Measurements from ENCODE around the gene CRYAB. TPM values are rescaled to one million over a fixed set of nuclear protein-coding genes. Genes with fewer than 3 reads are reported as not detected.

The CRYAB gene, protein sequence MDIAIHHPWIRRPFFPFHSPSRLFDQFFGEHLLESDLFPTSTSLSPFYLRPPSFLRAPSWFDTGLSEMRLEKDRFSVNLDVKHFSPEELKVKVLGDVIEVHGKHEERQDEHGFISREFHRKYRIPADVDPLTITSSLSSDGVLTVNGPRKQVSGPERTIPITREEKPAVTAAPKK
- total RNA-seq (2014; rRNA removed; shearing (Covaris generic)): not detected in 2 replicates

GRCh38 chr11:111911563-111912401 is at the start of gene CRYAB:
Gene CRYAB (minus strand): TSS chr11:111911770. CDS start chr11:111911724, 46 bp downstream.
- DNase-seq (ENCODE audit: low read depth): no peak

DNA sequence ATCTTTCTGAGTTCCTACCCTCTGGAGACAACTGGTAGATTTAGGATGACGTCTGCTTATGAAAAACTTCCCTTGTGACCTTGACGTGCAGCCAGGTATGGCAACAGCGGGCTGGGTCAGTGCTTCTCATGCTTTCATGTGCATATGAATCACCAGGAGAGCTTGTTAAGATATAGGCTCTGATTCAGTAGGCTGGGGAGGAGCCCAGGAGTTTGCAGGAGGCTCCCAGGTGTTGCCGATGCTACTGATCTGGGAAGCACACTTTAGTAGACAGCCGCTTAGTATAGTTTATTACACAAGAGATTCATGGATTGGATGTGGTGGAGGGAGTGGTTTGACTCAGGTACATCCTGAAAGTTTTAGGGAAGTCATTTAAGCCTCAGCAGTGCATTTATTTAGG is 49.3 kb upstream of the CRYAB start:
- no peak for DNase-seq (ENCODE audit: low read depth)

GRCh38 chr11:111957663-111958444 is 46.3 kb upstream of the CRYAB start:
- DNase-seq (ENCODE audit: low read depth): no peak

DNA sequence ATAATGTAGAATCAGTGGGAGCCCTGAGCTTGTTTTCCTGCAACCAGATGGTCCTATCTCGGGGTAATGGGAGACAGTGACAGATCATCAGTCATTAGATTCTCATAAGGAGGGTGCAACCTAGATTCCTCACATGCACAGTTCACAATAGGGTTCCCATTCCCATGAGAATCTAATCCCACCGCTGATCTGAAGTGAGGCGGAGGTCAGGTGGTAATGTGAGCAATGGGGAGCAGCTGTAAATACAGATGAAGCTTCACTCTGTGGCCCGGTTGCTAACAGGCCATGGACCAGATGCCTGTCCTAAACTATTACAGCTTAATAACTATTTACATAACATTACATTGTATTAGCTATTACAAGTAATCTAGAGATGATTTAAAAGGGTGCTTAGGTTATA is 42.6 kb upstream of the CRYAB start:
- no peak for DNase-seq (ENCODE audit: low read depth)

- no peak for DNase-seq (ENCODE audit: low read depth)
Measured at GRCh38 chr11:111951565-111951964, 40.0 kb upstream of the CRYAB start.

- DNase-seq (ENCODE audit: low read depth): no peak
Measured at GRCh38 chr11:111949519-111950426, 38.2 kb upstream of the CRYAB start.

GRCh38 chr11:111947143-111947542 is 35.6 kb upstream of the CRYAB start:
- no peak for DNase-seq (ENCODE audit: low read depth)

GRCh38 chr11:111946499-111946898 is 34.9 kb upstream of the CRYAB start:
- DNase-seq (ENCODE audit: low read depth): no peak

- DNase-seq (ENCODE audit: low read depth): peak; percentile 36
Measured at GRCh38 chr11:111945198-111945597, 33.6 kb upstream of the CRYAB start.

- DNase-seq (ENCODE audit: low read depth): peak; percentile 77
Measured at GRCh38 chr11:111944651-111945051, 33.1 kb upstream of the CRYAB start.

GRCh38 chr11:111944139-111944538 is 32.6 kb upstream of the CRYAB start:
- peak; percentile 45 for DNase-seq (ENCODE audit: low read depth)

DNA sequence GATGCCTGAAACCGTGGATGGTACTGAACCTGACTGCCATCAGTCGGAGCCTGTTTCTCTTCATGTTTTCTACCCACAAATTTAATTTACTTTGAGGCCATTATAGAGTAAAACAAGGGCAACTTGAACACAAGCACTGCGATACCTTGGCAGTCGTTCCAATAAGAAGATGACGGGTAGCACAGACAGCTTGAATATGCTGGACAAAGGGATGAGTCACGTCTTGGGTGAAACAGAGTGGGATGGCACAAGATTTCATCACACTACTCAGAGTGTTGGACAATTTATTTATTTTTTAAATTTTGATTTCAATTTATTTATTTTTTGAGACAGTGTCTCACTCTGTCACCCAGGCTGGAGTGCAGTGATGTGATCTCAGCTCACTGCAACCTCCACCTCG is 31.3 kb upstream of the CRYAB start:
- peak; percentile 53 for DNase-seq (ENCODE audit: low read depth)

DNA sequence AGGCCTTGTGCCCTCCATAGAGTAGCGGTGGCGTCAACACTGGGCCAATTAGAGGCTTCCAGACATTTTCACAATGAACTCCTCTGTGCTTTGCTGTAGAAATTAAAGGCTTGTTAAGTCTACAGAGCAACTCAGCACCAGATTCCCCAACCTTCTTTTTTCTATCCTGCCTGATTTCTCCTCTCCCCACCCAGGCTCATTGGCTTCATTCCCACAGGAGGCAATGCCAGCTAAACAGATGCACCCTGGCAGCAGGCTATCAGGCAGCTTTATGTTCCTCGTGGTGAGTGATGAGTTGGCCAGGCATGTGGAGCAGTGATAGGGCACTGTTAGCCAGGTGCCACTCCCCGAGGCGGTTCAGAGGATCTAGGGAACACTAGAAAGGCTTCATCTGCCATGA is 30.4 kb upstream of the CRYAB start:
- peak; percentile 54 for DNase-seq (ENCODE audit: low read depth)

DNA sequence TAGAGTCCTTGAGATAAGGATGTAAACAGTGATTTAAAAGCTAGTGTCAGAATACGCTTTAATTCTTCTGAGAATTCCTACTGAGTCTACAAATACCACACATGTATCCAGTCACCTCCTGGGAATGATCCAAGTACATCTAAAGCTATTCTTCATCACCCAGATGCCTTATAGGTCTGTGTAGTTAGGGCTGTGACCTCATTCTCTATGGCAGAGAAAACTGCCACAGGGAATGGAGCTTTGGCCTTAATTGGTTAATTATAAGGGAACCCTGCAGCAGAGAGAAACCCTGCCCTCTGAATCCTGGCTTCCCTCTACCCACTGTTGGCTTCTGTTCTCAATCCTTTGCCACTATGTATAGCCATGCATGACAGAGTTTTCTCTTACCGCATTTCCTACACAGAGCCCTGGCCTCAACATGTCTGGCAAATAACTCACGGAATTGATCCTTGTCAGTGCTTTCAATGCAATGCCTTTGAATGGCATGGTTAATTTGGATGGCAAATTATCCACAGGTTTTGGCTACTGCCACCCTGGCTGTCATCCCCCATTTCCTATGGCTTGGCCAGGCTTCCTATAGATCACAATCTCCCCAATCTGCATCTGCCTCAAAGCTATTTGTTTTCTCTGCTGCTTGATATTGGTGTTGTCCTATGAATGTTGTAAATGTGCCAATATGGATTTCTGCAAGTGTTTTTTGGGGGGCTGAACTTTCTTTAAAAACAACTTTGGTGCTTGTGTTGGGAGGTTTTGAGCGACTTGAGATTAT is 28.4 kb upstream of the CRYAB start:
- peak; percentile 88 for DNase-seq (ENCODE audit: low read depth)

- DNase-seq (ENCODE audit: low read depth): peak; percentile 49
Measured at GRCh38 chr11:111938687-111939160, 27.2 kb upstream of the CRYAB start.

- no peak for DNase-seq (ENCODE audit: low read depth)
Measured at GRCh38 chr11:111937844-111938243, 26.3 kb upstream of the CRYAB start.

DNA sequence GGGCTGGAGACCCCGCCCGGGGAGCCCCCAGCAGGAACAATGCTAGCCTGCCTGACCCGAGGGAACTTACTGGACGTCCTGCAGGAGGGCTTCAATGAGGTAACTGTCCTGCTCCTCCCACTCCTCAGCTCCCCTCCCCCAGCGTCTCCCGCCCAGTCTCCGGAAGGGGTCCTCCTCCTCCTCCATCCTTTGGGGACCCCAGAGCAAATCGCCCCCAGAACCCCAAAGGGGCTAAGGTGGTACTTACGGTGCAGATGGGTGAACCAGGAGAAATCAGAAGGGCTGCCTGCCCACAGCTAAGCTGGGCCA is 25.8 kb upstream of the CRYAB start:
- DNase-seq (ENCODE audit: low read depth): no peak

GRCh38 chr11:111936040-111936540 is 24.5 kb upstream of the CRYAB start:
- DNase-seq (ENCODE audit: low read depth): no peak

DNA sequence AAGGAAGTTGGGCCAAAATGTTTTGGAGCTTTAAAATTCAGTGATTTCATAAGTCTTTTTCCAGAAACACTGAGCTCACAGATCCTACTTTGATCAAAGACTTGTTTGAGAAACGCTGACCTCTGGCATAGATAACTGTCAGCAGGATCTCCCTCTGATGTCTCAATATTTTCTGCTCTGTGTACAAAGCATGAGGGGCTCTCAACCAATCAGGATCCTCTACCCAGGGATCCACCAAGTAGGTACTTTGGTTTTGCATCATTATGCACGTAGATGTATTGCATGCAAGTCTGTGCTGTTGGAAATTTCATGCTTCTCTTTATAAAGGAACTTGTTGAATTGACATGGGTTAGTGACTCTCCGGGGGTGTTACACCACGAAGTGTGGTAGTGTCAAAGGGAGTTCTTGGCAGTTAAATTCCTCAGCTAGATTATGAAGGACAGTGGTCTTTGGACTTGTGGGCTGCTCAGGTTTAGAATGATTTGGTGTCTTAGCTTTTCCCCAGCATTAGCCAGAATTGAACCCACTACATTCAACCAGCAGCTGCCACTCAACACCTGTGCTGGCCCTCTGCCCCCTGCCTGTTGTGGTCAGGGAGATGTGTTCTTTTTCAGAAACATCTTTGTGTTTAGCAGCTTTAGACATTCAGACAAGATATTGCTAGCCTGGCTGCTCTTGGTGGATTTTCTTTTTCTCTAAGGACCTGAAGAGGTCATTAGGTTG is 23.9 kb upstream of the CRYAB start:
- no peak for DNase-seq (ENCODE audit: low read depth)

DNA sequence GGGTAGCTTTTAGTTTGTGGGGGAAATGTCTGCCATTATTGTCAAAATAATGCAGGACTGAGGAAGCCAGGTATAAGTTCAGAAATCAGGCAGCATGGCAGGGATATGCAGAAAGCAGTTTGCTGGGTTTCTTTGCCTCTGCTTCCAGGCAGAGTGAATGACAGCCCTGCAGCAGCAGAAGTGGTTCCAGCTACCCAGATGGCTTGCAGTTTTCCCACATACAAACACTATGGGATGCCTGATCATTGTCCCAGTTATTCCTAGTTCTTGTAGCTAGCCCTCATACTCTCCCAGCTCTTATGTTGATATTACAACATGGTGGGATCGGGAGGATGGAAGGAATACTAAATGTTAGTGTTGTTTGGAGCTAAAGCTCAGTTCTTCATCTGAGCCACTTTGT is 22.7 kb upstream of the CRYAB start:
- DNase-seq (ENCODE audit: low read depth): no peak

Data from Daoy (cell line).